Breast epithelium (tissue), 4 donors: ENCODE measurements around the gene SRCAP. TPM values are rescaled to one million over a fixed set of nuclear protein-coding genes. Genes with fewer than 3 reads are reported as not detected.
"Not testable (repeated sequence)": the region's sequence is repeated elsewhere in the genome, so short reads cannot be mapped to it uniquely, and the experiment has no call there.

Experiments used
- DNase-seq, 2 donors: peaks; one replicate each; pipeline ENCODE4 v3.0.0-alpha.2; 2019; ENCODE audit warnings: low spot score in 2 of 2
- H3K27ac ChIP-seq, 2 donors: fragments of 200-600 bp; sonication (generic) in 1 of 2; one replicate each; pipeline ENCODE4 v1.5.1; 2016 to 2019; ENCODE audit warnings: mild to moderate bottlenecking in 1 of 2
- H3K27me3 ChIP-seq, 2 donors: fragments of 200-600 bp; sonication (generic) in 1 of 2; one replicate each; pipeline versions ENCODE4 v1.5.1 to v1.6.0; 2017 to 2019; ENCODE audit warnings: control low read depth in 1 of 2, mild to moderate bottlenecking in 1 of 2
- H3K36me3 ChIP-seq: fragments of 200-600 bp; one replicate; pipeline ENCODE4 v1.5.1; 2019
- H3K4me1 ChIP-seq, 2 donors: fragments of 200-600 bp; sonication (generic); one replicate each; pipeline ENCODE4 v1.5.1; 2016 to 2019; ENCODE audit warnings: control low read depth in 1 of 2
- H3K4me3 ChIP-seq, 3 donors: fragments of 200-600 bp; sonication (generic); 1 replicate in 2 of 3; 2 replicates in 1 of 3; pipeline ENCODE4 v1.5.1; 2016 to 2019; ENCODE audit warnings: mild to moderate bottlenecking in 3 of 3, moderate library complexity in 2 of 3
- H3K9me3 ChIP-seq, 2 donors: fragments of 200-600 bp; sonication (generic) in 1 of 2; one replicate each; pipeline ENCODE4 v1.5.1; 2016 to 2019; ENCODE audit warnings: control low read depth in 1 of 2
- CTCF ChIP-seq, 3 donors: fragments of 450-650 bp; IDR thresholded peaks; one replicate each; pipeline ENCODE4 v1.5.1; 2016 to 2017; ENCODE audit warnings: antibody characterized with exemption in 3 of 3, mild to moderate bottlenecking in 3 of 3, moderate library complexity in 3 of 3
- POLR2A ChIP-seq: fragments of 450-650 bp; IDR thresholded peaks from one replicate; pipeline ENCODE4 v1.6.1; 2016; ENCODE audit warnings: antibody characterized with exemption, mild to moderate bottlenecking, moderate library complexity
- POLR2AphosphoS5 ChIP-seq, 3 donors: sonication (generic); formaldehyde crosslinking; IDR thresholded peaks; one replicate each; pipeline ENCODE4 v1.6.1; 2017; ENCODE audit warnings: antibody characterized with exemption in 3 of 3
- intact Hi-C: fragments of 100-400 bp; cut with DNase I; formaldehyde crosslinking; loops from one replicate; pipeline ENCODE4 v1.15.1; 2023; ENCODE audit warnings: low total_unique reads
- total RNA-seq, 3 donors: library from RNA; depleted of rRNA; stranded (reverse); fragments of >200 nt; gene quantifications; one replicate each; pipeline ENCODE4 v1.1.0, GENCODE V29; 2016

Gene SRCAP
- total RNA-seq, 3 donors from 2014 or later = 19.0 to 24.9 (median 20.8) TPM

- H3K27ac ChIP-seq = peak overlapping the region in 1 of 2 donors; percentile 33
- peaks cover 2% of the 10 kb centered on the region for H3K36me3 ChIP-seq
- H3K27me3 ChIP-seq = no peaks in the 10 kb centered on the region
- no peak for DNase-seq
- TF ChIP-seq POLR2A = no peak
- intact Hi-C loops = no loop called here
- H3K4me1 ChIP-seq = peaks cover 0 to 19% of the 10 kb centered on the region in 2 donors
- H3K4me3 ChIP-seq = no peak overlapping the region
- no peaks in the 10 kb centered on the region for H3K9me3 ChIP-seq
Observed at GRCh38 chr16:30700971-30701370, 2.0 kb downstream of the SRCAP start.

- H3K27me3 ChIP-seq, intact Hi-C loops, H3K27ac ChIP-seq, DNase-seq, H3K9me3 ChIP-seq, H3K36me3 ChIP-seq, H3K4me3 ChIP-seq: not testable (repeated sequence)
- peaks cover 0 to 13% of the 10 kb centered on the region in 2 donors for H3K4me1 ChIP-seq
Observed at GRCh38 chr16:30703071-30703470, 4.1 kb downstream of the SRCAP start.

DNA sequence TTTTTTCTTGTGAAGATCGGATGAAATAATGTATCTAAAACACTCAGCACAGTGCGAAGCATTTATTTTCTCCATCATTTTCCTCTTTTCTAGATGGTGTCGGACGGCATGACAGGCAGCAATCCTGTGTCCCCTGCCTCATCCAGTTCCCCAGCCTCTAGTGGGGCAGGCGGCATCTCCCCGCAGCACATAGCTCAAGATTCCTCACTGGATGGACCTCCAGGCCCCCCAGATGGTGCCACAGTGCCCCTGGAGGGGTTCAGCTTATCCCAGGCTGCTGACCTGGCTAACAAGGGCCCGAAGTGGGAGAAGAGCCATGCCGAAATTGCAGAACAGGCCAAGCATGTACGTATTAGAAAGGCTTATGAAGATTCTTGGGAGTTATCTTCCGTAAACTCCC is 5.0 kb downstream of the SRCAP start:
- intact Hi-C loops = no loop called here

DNA sequence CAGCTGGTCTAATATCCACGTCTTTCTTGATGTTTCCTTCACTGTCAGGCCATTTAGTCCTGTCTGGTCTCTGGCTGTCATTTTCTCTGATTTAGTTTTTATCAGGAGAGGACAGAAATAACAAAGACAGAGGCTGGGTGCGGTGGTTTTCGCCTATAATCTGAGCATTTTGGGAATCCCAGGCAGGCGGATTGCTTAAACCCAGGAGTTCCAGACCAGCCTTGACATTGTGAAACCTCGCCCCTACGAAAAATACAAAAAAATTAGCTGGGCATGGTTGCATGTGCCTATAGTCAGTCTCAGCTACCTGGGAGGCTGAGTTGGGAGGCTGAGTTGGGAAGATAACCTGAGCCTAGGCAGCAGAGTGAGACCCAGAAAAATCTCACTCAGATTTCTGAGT is 7.1 kb downstream of the SRCAP start:
- Histone ChIP-seq H3K27me3 (no peaks in the 10 kb centered on the region), H3K9me3 (no peaks in the 10 kb centered on the region), H3K36me3 (peaks cover 22% of the 10 kb centered on the region), H3K4me1 (no peaks in the 10 kb centered on the region), H3K27ac (no peak overlapping the region), H3K4me3 (no peak overlapping the region)
- no peak for DNase-seq
- no peak for TF ChIP-seq CTCF (IDR thresholded peaks at IDR 0.05)
- intact Hi-C loops = no loop called here

More for the DNA sequence above, 5.0 kb downstream of the SRCAP start:
- H3K27me3 ChIP-seq = no peaks in the 10 kb centered on the region
- TF ChIP-seq POLR2A (no peak), POLR2AphosphoS5 (IDR thresholded peaks at IDR 0.05) (no peak), CTCF (IDR thresholded peaks at IDR 0.05) (no peak)
- no peak overlapping the region for H3K4me3 ChIP-seq
- no peaks in the 10 kb centered on the region for H3K9me3 ChIP-seq
- H3K27ac ChIP-seq = no peak overlapping the region
- peaks cover 4% of the 10 kb centered on the region for H3K36me3 ChIP-seq
- no peak for DNase-seq
- peaks cover 0 to 13% of the 10 kb centered on the region in 2 donors for H3K4me1 ChIP-seq

GRCh38 chr16:30710971-30711370 is 12.0 kb downstream of the SRCAP start:
- H3K9me3 ChIP-seq = no peaks in the 10 kb centered on the region
- H3K27me3 ChIP-seq = no peaks in the 10 kb centered on the region
- no peak for TF ChIP-seq POLR2A
- no peak for TF ChIP-seq CTCF (IDR thresholded peaks at IDR 0.05)
- TF ChIP-seq POLR2AphosphoS5 (IDR thresholded peaks at IDR 0.05) = no peak
- H3K36me3 ChIP-seq = peaks cover 46% of the 10 kb centered on the region
- no peak overlapping the region for H3K27ac ChIP-seq
- no peak for DNase-seq
- H3K4me1 ChIP-seq = no peaks in the 10 kb centered on the region
- intact Hi-C loops = no loop called here
- H3K4me3 ChIP-seq = no peak overlapping the region

DNA sequence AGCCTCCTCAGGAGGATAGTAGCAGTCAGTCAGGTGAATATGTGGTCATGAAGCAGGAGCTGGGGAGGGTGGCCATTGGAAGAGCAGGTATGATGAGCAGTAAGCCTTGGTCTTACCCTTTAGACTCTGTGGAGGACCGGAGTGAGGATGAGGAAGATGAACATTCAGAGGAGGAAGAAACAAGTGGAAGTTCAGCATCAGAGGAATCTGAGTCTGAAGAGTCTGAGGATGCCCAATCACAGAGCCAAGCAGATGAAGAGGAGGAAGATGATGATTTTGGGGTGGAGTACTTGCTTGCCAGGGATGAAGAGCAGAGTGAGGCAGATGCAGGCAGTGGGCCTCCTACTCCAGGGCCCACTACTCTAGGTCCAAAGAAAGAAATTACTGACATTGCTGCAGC is 12.7 kb downstream of the SRCAP start:
- TF ChIP-seq POLR2AphosphoS5 (IDR thresholded peaks at IDR 0.05) = no peak
- TF ChIP-seq POLR2A = no peak
- no peak for TF ChIP-seq CTCF (IDR thresholded peaks at IDR 0.05)
- Histone ChIP-seq H3K27me3 (no peaks in the 10 kb centered on the region), H3K4me3 (no peak overlapping the region), H3K4me1 (no peaks in the 10 kb centered on the region), H3K9me3 (no peaks in the 10 kb centered on the region), H3K27ac (no peak overlapping the region), H3K36me3 (peaks cover 49% of the 10 kb centered on the region)
- DNase-seq = no peak
- intact Hi-C loops = no loop called here
